ENCODE results near the gene SF3B3. TPM values are rescaled to one million over a fixed set of nuclear protein-coding genes. Genes with fewer than 3 reads are reported as not detected.

SF3B3 gene
- total RNA-seq, result 100 to 1,000 TPM; 303 to 331 TPM

GRCh38 chr16:70523743-70524398 is at the start of gene SF3B3:
SF3B3 (plus strand) TSS chr16:70523816; CDS start chr16:70526657, 2,841 bp downstream.
- peak; percentile 81 for DNase-seq
- peaks cover 36% of the 10 kb centered on the region for H3K36me3 Mint-ChIP-seq

GRCh38 chr16:70474320-70475053 is 49.1 kb upstream of the SF3B3 start:
- no peaks in the 10 kb centered on the region for H3K27me3 Mint-ChIP-seq
- POLR2A ChIA-PET, result no interaction called here
- H3K36me3 Mint-ChIP-seq, result no peaks in the 10 kb centered on the region
- H3K9me3 Mint-ChIP-seq, result no peaks in the 10 kb centered on the region
- no peak overlapping the region for H3K27ac Mint-ChIP-seq
- H3K4me1 Mint-ChIP-seq, result peaks cover 14% of the 10 kb centered on the region
- DNase-seq, result no peak
- H3K4me3 Mint-ChIP-seq, result no peak overlapping the region
- no peak for ATAC-seq (ENCODE audit: low read depth)

More at GRCh38 chr16:70523743-70524398, at the start of gene SF3B3:
- Mint-ChIP-seq H3K9me3 (no peaks in the 10 kb centered on the region), H3K4me3 (peak within 1 kb of the TSS; percentile 97), H3K27ac (peak within 1 kb of the TSS; percentile 98), H3K27me3 (no peaks in the 10 kb centered on the region), H3K4me1 (peaks cover 43% of the 10 kb centered on the region)
- ATAC-seq (ENCODE audit: low read depth), result peak; percentile 62
- POLR2A ChIA-PET, result interaction anchor here (0.7 to 4.5 kb wide), 11 partner anchors 15 to 235 kb away, joined by 3 to 63 read pairs (median 4); partner anchors contain the start of genes AARS1 and DDX19A

DNA sequence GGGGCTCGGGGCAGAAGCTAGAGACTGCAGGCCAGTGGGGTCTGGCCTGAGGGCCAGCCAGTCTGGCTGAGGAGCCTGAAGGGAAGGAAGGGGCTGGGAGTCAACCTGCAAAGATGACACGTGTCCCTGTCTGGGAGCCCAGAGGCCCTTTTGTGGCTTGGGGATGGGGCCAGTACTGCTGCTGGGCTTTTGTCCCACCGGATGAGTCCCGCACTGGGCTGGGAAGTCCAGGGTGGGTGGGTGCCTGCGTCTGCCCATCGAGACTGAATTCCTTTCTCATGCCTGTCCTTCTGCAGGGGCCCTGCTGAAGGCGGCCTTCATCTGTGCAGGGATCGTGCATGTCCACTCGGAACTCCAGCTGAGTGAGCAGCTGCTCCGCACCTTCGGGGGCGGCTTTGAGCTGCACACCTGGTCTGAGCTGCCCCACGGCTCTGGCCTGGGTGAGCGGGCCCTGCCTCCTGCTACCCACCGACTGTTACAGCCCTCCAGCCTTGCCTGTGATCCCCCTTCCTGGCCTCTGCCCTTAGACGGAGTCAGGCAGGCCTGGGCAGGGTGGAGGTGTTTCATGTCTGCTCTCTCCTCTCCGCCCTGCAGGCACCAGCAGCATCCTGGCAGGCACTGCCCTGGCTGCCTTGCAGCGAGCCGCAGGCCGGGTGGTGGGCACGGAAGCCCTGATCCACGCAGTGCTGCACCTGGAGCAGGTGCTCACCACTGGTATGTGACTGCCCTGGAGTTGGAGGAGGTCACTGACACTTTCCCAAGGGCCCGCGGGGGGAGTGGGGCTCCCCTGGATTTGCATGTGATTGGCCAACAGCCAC is 48.4 kb upstream of the SF3B3 start:
- Mint-ChIP-seq H3K9me3 (no peaks in the 10 kb centered on the region), H3K36me3 (no peaks in the 10 kb centered on the region), H3K27ac (no peak overlapping the region), H3K27me3 (no peaks in the 10 kb centered on the region), H3K4me1 (peaks cover 14% of the 10 kb centered on the region), H3K4me3 (no peak overlapping the region)
- ATAC-seq (ENCODE audit: low read depth) (no peak), DNase-seq (no peak)
- POLR2A ChIA-PET, result no interaction called here

GRCh38 chr16:70476272-70477020 is 47.2 kb upstream of the SF3B3 start:
- Mint-ChIP-seq H3K4me1 (peaks cover 14% of the 10 kb centered on the region), H3K9me3 (no peaks in the 10 kb centered on the region), H3K27ac (peak overlapping the region; percentile 79), H3K36me3 (no peaks in the 10 kb centered on the region), H3K4me3 (no peak overlapping the region), H3K27me3 (no peaks in the 10 kb centered on the region)
- DNase-seq (no peak), ATAC-seq (ENCODE audit: low read depth) (peak; percentile 81)
- POLR2A ChIA-PET, result interaction anchor here (0.8 kb wide), 1 partner anchor 10 kb away, joined by 3 read pairs; no protein-coding TSS in a partner anchor

DNA sequence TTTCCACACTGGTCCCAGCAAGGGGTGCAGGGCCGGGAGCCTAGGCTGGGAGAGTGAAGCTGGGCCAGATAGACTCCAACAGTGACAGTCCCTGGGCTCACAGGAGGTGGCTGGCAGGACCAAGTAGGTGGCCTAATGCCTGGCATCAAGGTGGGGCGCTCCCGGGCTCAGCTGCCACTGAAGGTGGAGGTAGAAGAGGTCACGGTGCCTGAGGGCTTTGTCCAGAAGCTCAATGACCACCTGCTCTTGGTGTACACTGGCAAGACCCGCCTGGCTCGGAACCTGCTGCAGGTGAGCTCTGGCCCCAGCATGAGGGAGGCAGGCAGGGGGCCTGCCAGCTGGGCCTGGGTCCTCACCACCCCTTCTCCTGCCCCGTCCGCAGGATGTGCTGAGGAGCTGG is 45.4 kb upstream of the SF3B3 start:
- Mint-ChIP-seq H3K4me3 (no peak overlapping the region), H3K27ac (peak overlapping the region; percentile 76), H3K4me1 (peaks cover 14% of the 10 kb centered on the region), H3K36me3 (peaks cover under 1% of the 10 kb centered on the region), H3K27me3 (no peaks in the 10 kb centered on the region), H3K9me3 (no peaks in the 10 kb centered on the region)
- no peak for ATAC-seq (ENCODE audit: low read depth)
- no peak for DNase-seq
- POLR2A ChIA-PET, result interaction anchor here (0.8 to 1.1 kb wide), 2 partner anchors 97 to 99 kb away, joined by 3 read pairs; no protein-coding TSS in a partner anchor

GRCh38 chr16:70478912-70479341 is 44.7 kb upstream of the SF3B3 start:
- H3K36me3 Mint-ChIP-seq, result peaks cover 2% of the 10 kb centered on the region
- no peak for DNase-seq
- H3K9me3 Mint-ChIP-seq, result no peaks in the 10 kb centered on the region
- ATAC-seq (ENCODE audit: low read depth), result no peak
- H3K4me1 Mint-ChIP-seq, result peaks cover 14% of the 10 kb centered on the region
- H3K4me3 Mint-ChIP-seq, result no peak overlapping the region
- POLR2A ChIA-PET, result interaction anchor here (1.1 kb wide), 1 partner anchor 99 kb away, joined by 3 read pairs; no protein-coding TSS in a partner anchor
- peak overlapping the region; percentile 51 for H3K27ac Mint-ChIP-seq
- no peaks in the 10 kb centered on the region for H3K27me3 Mint-ChIP-seq

DNA sequence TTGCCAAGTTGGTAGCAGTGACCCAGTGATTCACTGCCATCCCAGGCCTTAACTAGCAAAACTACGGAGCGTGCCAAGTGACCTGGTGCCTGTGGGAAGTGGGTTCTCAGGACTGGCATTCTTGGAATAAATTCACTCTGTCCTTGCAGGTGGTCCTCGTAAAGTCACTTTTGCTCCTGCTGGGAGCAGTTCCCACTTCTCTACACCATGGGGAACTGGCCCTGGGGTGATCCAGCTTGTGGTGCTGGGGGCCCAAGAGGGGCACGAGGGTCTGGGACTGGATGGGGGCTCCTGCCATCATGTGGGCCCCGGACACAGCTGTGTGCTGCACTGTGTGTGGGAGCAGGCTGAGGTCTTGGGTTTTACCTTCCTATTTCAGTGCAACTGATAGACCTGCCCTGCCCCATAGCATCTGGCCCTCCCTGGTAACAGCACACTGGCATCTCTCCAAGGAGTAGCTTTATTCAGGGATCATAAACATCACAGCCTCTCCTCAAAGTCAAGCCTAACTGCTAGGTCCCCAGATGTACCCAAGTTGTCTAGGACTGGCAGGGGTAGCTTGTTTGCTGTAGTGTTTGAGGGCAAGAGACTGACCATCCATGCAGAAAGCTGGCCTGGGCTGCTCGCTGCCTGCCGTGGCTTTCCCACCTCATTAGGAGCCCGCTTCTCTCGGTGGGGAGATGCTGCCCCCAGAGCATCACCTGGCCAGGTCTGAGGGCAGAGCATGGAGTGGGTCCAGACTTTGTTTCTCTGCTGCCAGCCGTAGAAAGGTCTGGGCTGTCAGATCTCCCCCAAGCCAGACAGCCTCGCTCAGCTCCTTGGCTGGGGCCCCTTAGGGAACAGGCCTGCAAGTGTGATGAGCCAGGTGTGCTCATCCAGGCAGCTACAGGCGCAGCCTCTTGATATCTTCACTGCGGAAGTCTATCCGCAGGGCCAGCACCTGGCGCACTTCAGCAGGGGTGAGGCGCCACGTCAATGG is 43.2 kb upstream of the SF3B3 start:
- peaks cover 14% of the 10 kb centered on the region for H3K4me1 Mint-ChIP-seq
- no peak for DNase-seq
- peaks cover 3% of the 10 kb centered on the region for H3K36me3 Mint-ChIP-seq
- no peak for ATAC-seq (ENCODE audit: low read depth)
- H3K9me3 Mint-ChIP-seq, result no peaks in the 10 kb centered on the region
- POLR2A ChIA-PET, result interaction anchor here (0.7 to 1.3 kb wide), 2 partner anchors 11 to 182 kb away, joined by 3 read pairs; partner anchors contain the start of gene DDX19B
- H3K4me3 Mint-ChIP-seq, result no peak overlapping the region
- no peak overlapping the region for H3K27ac Mint-ChIP-seq
- no peaks in the 10 kb centered on the region for H3K27me3 Mint-ChIP-seq

- Mint-ChIP-seq H3K36me3 (peaks cover 10% of the 10 kb centered on the region), H3K4me3 (no peak overlapping the region), H3K4me1 (peaks cover 8% of the 10 kb centered on the region), H3K9me3 (no peaks in the 10 kb centered on the region), H3K27ac (no peak overlapping the region), H3K27me3 (no peaks in the 10 kb centered on the region)
- POLR2A ChIA-PET, result no interaction called here
- no peak for ATAC-seq (ENCODE audit: low read depth)
- DNase-seq, result no peak
Measured at GRCh38 chr16:70481929-70482536, 41.6 kb upstream of the SF3B3 start.

DNA sequence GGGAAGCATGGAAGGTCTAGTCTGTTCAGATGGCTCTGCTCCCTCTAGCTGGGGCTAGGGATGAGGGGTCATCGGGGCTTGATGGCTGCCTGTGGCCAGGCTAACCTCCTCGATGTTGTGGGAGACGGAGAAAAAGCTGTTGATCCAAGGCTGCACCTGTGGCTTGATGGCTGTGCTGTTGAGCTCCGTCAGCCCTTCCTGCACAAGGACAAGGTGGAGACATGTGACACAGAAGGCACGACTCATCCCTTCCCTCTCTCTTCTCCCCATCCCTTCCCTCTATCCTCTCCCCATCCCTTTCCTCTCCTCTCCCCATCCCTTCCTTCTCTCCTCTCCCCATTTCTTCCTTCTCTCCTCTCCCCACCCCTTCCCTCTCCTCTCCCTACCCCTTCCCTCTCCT is 41.0 kb upstream of the SF3B3 start:
- Mint-ChIP-seq H3K4me3 (no peak overlapping the region), H3K27me3 (no peaks in the 10 kb centered on the region), H3K27ac (no peak overlapping the region), H3K4me1 (peaks cover 5% of the 10 kb centered on the region), H3K36me3 (peaks cover 10% of the 10 kb centered on the region), H3K9me3 (no peaks in the 10 kb centered on the region)
- DNase-seq (no peak), ATAC-seq (ENCODE audit: low read depth) (no peak)
- POLR2A ChIA-PET, result no interaction called here

- no peak overlapping the region for H3K27ac Mint-ChIP-seq
- no peaks in the 10 kb centered on the region for H3K27me3 Mint-ChIP-seq
Measured at GRCh38 chr16:70483426-70483825, 40.2 kb upstream of the SF3B3 start.

DNA sequence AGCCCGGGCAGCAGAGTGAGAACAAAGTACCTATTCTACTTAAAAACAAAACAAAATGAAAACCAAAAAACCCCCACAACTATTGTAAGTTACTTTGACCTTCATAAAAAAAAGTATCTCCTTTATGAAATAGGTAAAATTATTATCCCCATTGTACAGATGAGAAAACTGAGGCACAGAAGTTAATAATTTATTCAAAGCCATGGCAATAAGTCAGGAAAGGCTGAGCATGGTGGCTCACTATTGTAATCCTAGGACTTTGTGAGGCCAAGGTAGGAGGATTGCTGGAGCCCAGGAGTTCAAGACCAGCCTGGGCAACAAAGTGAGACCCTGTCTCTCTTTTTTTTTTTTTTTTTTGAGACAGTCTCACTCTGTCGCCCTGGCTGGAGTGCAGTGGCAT is 38.7 kb upstream of the SF3B3 start:
- H3K27me3 Mint-ChIP-seq, result no peaks in the 10 kb centered on the region
- no peak overlapping the region for H3K4me3 Mint-ChIP-seq
- POLR2A ChIA-PET, result interaction anchor here (0.7 to 1.0 kb wide), 2 partner anchors 104 to 196 kb away, joined by 3 to 4 read pairs; partner anchors contain the start of gene AARS1
- H3K9me3 Mint-ChIP-seq, result no peaks in the 10 kb centered on the region
- ATAC-seq (ENCODE audit: low read depth) (no peak), DNase-seq (no peak)
- H3K4me1 Mint-ChIP-seq, result no peaks in the 10 kb centered on the region
- H3K27ac Mint-ChIP-seq, result no peak overlapping the region
- peaks cover 12% of the 10 kb centered on the region for H3K36me3 Mint-ChIP-seq

More at GRCh38 chr16:70483426-70483825, 40.2 kb upstream of the SF3B3 start:
- no peaks in the 10 kb centered on the region for H3K9me3 Mint-ChIP-seq
- POLR2A ChIA-PET, result interaction anchor here (0.6 kb wide), 2 partner anchors 8 to 52 kb away, joined by 4 to 5 read pairs; no protein-coding TSS in a partner anchor
- peaks cover 5% of the 10 kb centered on the region for H3K4me1 Mint-ChIP-seq
- H3K36me3 Mint-ChIP-seq, result peaks cover 10% of the 10 kb centered on the region
- ATAC-seq (ENCODE audit: low read depth) (no peak), DNase-seq (no peak)
- H3K4me3 Mint-ChIP-seq, result no peak overlapping the region

All from activated naive CD8-positive, alpha-beta T cell treated with anti-CD3 and anti-CD28 coated beads, Interleukin-2, amount 10 ng/mL, durations not matched to agents 7 days and 5 days (primary cell).